Ovary (tissue), 9 donors: ENCODE data around the gene CYSRT1. TPM values are rescaled to one million over a fixed set of nuclear protein-coding genes. Genes with fewer than 3 reads are reported as not detected.
A peak's percentile ranks its signal among the peaks of the same experiment; 100 is the strongest.

Experiments
- DNase-seq, 5 donors: peaks; one replicate each; pipeline ENCODE4 v3.0.0-alpha.2; 2019 to 2020
- H3K27ac ChIP-seq, 2 donors: fragments of 200-600 bp; one replicate each; pipeline versions ENCODE4 v1.5.1 to v1.8.0; 2019 to 2022
- H3K27me3 ChIP-seq: fragments of 200-600 bp; one replicate; pipeline ENCODE4 v1.8.0; 2022
- H3K36me3 ChIP-seq: fragments of 200-600 bp; sonication (generic); one replicate; pipeline ENCODE4 v1.5.1; 2019
- H3K4me1 ChIP-seq: one replicate; pipeline ENCODE4 v1.8.1; 2013; ENCODE audit warnings: mild to moderate bottlenecking, moderate library complexity; ENCODE audit not compliant: insufficient read depth
- H3K4me3 ChIP-seq: fragments of 200-600 bp; sonication (generic); one replicate; pipeline ENCODE4 v1.5.1; 2017
- H3K9me3 ChIP-seq, 2 donors: fragments of 200-600 bp in 1 of 2; sonication (generic) in 1 of 2; one replicate each; pipeline versions ENCODE4 v1.5.1 to v1.8.1; 2013 to 2019; ENCODE audit warnings: mild to moderate bottlenecking in 1 of 2, moderate library complexity in 1 of 2
- EP300 ChIP-seq: sonication (generic); formaldehyde crosslinking; IDR thresholded peaks from one replicate; pipeline ENCODE4 v1.6.1; 2017; ENCODE audit warnings: antibody characterized with exemption
- POLR2A ChIP-seq: fragments of 450-650 bp; IDR thresholded peaks from one replicate; pipeline ENCODE4 v1.6.1; 2017; ENCODE audit warnings: antibody characterized with exemption, mild to moderate bottlenecking, moderate library complexity
- WGBS, 3 donors: extraction: QIAGEN DNeasy Blood & Tissue Kit in 1 of 3; methylation state at CpG; one replicate each; pipeline versions ENCODE4 v1.1.5 to v1.1.7; 2013 to 2017; 5-methylcytosine and 5-hydroxymethylcytosine counted together
- intact Hi-C, 4 donors: fragments of 100-400 bp; cut with DNase I; formaldehyde crosslinking; loops; one replicate each; pipeline versions ENCODE4 v1.11.0 to v1.15.1; 2022 to 2023
- polyA plus RNA-seq, 2 donors: library from polyadenylated mRNA; stranded (reverse); fragments of 200-250 nt in 1 of 2; fragments of 350-450 nt in 1 of 2; fragmentation: Illumina TruSeq in 1 of 2; extraction: RNeasy Lipid Tissue Mini Kit (QIAGEN cat#74804) in 1 of 2; gene quantifications; one replicate each; pipeline ENCODE4 v1.2.3, GENCODE V29; 2013 to 2014
- total RNA-seq, 7 donors: library from RNA; depleted of rRNA in 2 of 7; stranded (reverse); fragments of >200 nt in 2 of 7; fragmentation: NEBNext Ultra II Directional in 3 of 7; extraction: Animal tissue kit (Norgen Biotek cat#: 25700) in 3 of 7; gene quantifications; one replicate each; pipeline versions ENCODE4 v1.1.0 to v1.2.4, GENCODE V29; 2016 to 2023
- TF ChIP-seq, protein P1 (sequence below), 3 donors: fragments of 450-650 bp in 2 of 3; fragments of 200-600 bp in 1 of 3; IDR thresholded peaks; one replicate each; pipeline versions ENCODE4 v1.5.1 to v1.8.0; 2016 to 2022; ENCODE audit warnings: antibody characterized with exemption in 3 of 3, mild to moderate bottlenecking in 1 of 3
- donor health status: DM: no; HTN: no; CAD: no; lungs with moderate emphysema.
- donor health status: DM: no; HTN: no; CAD: no.
- donor health status: Bipolar disorder and iron deficiency.
- donor health status: DM: yes; HTN: yes; CAD: no.
- donor health status: DM: no; HTN: no; CAD: no.
- donor health status: DM: yes; HTN: yes; CAD: no.

CYSRT1 gene
- total and polyA plus RNA-seq, 9 donors: 0.12 to 0.80 (median 0.17) TPM; not detected in 4

DNA sequence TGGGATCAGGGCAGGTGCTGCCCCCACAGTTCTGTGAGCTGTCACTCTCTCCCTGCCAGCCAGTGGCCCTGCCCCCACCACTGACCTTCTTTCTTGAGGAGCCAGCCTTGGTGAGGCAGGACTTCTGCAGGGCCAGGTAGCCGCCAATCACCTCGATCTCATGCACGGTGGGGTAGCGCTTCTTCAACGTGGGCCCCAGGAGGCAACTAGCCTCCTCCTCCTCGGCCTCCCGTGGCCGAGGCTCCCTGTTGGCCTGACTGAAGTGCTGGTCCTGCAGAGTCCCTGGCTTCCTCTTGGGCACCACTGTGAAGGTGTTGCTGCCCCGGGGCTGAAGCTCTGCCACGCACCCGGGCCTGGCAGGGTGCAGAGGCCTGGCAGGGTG lies 26.1 kb upstream of the CYSRT1 start:
- 67 to 78% (median 68%) methylated on average over 11 of the region's 11 CpGs for WGBS, 3 donors
- DNase-seq: no peak
- H3K27ac ChIP-seq: no peak overlapping the region
- H3K36me3 ChIP-seq: no peaks in the 10 kb centered on the region
- TF ChIP-seq POLR2A (no peak), EP300 (no peak)
- TF ChIP-seq, protein P1, sequence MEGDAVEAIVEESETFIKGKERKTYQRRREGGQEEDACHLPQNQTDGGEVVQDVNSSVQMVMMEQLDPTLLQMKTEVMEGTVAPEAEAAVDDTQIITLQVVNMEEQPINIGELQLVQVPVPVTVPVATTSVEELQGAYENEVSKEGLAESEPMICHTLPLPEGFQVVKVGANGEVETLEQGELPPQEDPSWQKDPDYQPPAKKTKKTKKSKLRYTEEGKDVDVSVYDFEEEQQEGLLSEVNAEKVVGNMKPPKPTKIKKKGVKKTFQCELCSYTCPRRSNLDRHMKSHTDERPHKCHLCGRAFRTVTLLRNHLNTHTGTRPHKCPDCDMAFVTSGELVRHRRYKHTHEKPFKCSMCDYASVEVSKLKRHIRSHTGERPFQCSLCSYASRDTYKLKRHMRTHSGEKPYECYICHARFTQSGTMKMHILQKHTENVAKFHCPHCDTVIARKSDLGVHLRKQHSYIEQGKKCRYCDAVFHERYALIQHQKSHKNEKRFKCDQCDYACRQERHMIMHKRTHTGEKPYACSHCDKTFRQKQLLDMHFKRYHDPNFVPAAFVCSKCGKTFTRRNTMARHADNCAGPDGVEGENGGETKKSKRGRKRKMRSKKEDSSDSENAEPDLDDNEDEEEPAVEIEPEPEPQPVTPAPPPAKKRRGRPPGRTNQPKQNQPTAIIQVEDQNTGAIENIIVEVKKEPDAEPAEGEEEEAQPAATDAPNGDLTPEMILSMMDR (IDR thresholded peaks at IDR 0.05): no peak
- peaks cover 11% of the 10 kb centered on the region for H3K4me1 ChIP-seq
- no peaks in the 10 kb centered on the region for H3K9me3 ChIP-seq
- intact Hi-C loops: no loop called here
- H3K4me3 ChIP-seq: no peak overlapping the region
- H3K27me3 ChIP-seq: no peaks in the 10 kb centered on the region

GRCh38 chr9:137199411-137200121 lies 25.4 kb upstream of the CYSRT1 start:
- WGBS, 3 donors: 3 to 6% (median 4%) methylated on average over 33 to 51 of the region's 51 CpGs
- Histone ChIP-seq H3K27ac (no peak overlapping the region), H3K36me3 (no peaks in the 10 kb centered on the region), H3K27me3 (no peaks in the 10 kb centered on the region), H3K9me3 (no peaks in the 10 kb centered on the region), H3K4me1 (peaks cover 17% of the 10 kb centered on the region), H3K4me3 (peak overlapping the region; percentile 40)
- peak in 1 of 5 donors; percentile 43 for DNase-seq
- TF ChIP-seq POLR2A (no peak), EP300 (no peak)
- TF ChIP-seq, protein P1 (IDR thresholded peaks at IDR 0.05): no peak
- intact Hi-C loops: no loop called here

DNA sequence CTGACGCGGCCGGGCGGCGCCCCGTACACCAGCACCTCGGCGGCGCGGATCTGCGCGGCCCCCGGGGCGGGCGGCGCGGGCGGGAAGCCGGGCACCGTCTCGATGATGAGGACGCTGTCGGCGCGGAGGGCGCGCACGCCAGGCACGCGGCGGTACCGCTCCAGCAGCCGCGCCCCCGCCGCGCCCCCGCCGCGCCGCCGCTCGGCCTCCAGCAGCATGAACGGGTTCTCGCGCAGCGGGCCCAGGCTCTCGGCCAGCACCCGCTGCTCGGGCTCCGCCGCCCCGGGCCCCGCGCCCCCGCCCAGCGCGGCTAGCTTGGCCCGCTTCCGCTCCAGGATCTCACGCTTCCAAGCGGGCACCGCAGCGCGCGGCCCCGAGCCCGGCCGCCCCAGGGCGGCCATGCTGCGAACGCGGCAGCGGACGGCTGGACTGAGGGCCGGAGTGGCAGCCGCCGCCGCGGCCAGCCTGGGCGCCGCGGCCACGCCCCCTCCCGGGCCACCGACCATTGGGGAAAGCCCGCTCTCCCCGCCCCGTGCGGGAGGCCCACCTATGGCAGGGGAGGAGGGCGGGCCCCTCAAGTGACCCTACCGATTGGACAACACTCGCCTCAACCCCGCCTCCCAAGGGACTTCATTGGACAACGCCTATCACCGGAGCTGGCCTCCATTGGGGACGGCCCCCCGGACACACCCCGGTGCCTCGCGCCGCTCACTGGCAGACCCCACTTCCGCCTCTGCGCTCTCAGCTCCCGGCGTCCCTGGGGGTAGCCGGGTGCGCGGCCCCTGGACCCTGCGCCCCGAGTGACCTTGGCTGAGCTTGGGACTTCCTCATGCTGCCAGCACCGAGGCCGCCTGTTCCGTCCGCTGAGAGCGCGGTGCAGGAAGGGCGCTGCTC lies 24.4 kb upstream of the CYSRT1 start, which contains the start of gene TPRN:
Gene TPRN (minus strand): TSS at position 431 of the 894 bp plus-strand sequence. CDS start 30 bp downstream, at position 401.
- Histone ChIP-seq H3K9me3 (no peaks in the 10 kb centered on the region), H3K27ac (peak within 1 kb of the TSS in 1 of 2 donors; percentile 54), H3K4me3 (peak within 1 kb of the TSS; percentile 62), H3K27me3 (no peaks in the 10 kb centered on the region), H3K36me3 (no peaks in the 10 kb centered on the region), H3K4me1 (peaks cover 21% of the 10 kb centered on the region)
- peak; percentile 71 for TF ChIP-seq POLR2A
- TF ChIP-seq, protein P1 (IDR thresholded peaks at IDR 0.05): peak in 1 of 3 donors; percentile 24
- TF ChIP-seq EP300: no peak
- intact Hi-C loops: no loop called here
- peak; percentile 99 to 100 (median 99) for DNase-seq
- WGBS, 3 donors: 0 to 1% (median 1%) methylated on average over 32 to 118 of the region's 118 CpGs

- Histone ChIP-seq H3K4me3 (peak overlapping the region; percentile 62), H3K9me3 (no peaks in the 10 kb centered on the region), H3K4me1 (peaks cover 23% of the 10 kb centered on the region), H3K36me3 (no peaks in the 10 kb centered on the region), H3K27me3 (no peaks in the 10 kb centered on the region), H3K27ac (peak overlapping the region in 1 of 2 donors; percentile 16)
- no peak for DNase-seq
- TF ChIP-seq, protein P1 (IDR thresholded peaks at IDR 0.05): no peak
- TF ChIP-seq POLR2A (no peak), EP300 (no peak)
- intact Hi-C loops: no loop called here
- WGBS, 3 donors: 10 to 14% (median 12%) methylated on average over 22 to 23 of the region's 23 CpGs
These were observed 23.6 kb upstream of the CYSRT1 start for GRCh38 chr9:137201205-137201868.
